A673 (cell line): ENCODE measurements around the gene ERMAP. TPM values are rescaled to one million over a fixed set of nuclear protein-coding genes. Genes with fewer than 3 reads are reported as not detected.
"Not testable (repeated sequence)": the region's sequence is repeated elsewhere in the genome, so short reads cannot be mapped to it uniquely, and the experiment has no call there.

Experiments
- BruUV-seq: library from RNA; stranded (reverse); fragments of 400-500 nt; replicated peaks from 2 replicates; lab custom pipeline; 2021; lab: Mats Ljungman, UMichigan
- CTCF ChIA-PET: fragments of 300-600 bp; sonication (Branson Sonifier 250); formaldehyde crosslinking; loops from one replicate; lab custom pipeline; 2022; ENCODE audit warnings: antibody characterized with exemption; lab: Charles Lee
- POLR2A ChIA-PET: fragments of 300-600 bp; sonication (Branson Sonifier 250); formaldehyde crosslinking; loops from one replicate; lab custom pipeline; 2022; ENCODE audit warnings: antibody characterized with exemption; ENCODE audit not compliant: low non-redundant PET; lab: Charles Lee
- DNase-seq: peaks from one replicate; pipeline ENCODE4 v3.0.0-alpha.2; 2015; ENCODE audit warnings: low spot score
- H3K27ac ChIP-seq: fragments of 200-600 bp; sonication (generic); 2 replicates; pipeline ENCODE4 v1.5.1; 2016; ENCODE audit warnings: mixed run types, low read depth, mild to moderate bottlenecking, mixed read lengths, antibody characterized with exemption, low read length; ENCODE audit not compliant: poor library complexity, severe bottlenecking
- H3K27me3 ChIP-seq: fragments of 200-600 bp; sonication (generic); replicated peaks from 2 replicates; pipeline ENCODE4 v1.6.1; 2017; ENCODE audit warnings: mixed run types, low read depth, mild to moderate bottlenecking, mixed read lengths, antibody characterized with exemption, low read length; ENCODE audit not compliant: insufficient read depth, poor library complexity
- H3K36me3 ChIP-seq: fragments of 200-600 bp; sonication (generic); 2 replicates; pipeline ENCODE4 v1.6.1; 2016; ENCODE audit warnings: mixed run types, mild to moderate bottlenecking, mixed read lengths, antibody characterized with exemption, low read length; ENCODE audit not compliant: insufficient read depth, poor library complexity, severe bottlenecking
- H3K4me1 ChIP-seq: fragments of 200-600 bp; sonication (generic); 2 replicates; pipeline ENCODE4 v1.6.1; 2017; ENCODE audit warnings: mixed run types, mild to moderate bottlenecking, mixed read lengths, antibody characterized with exemption, low read length; ENCODE audit not compliant: insufficient read depth, poor library complexity, severe bottlenecking
- H3K4me3 ChIP-seq: fragments of 200-600 bp; sonication (generic); 2 replicates; pipeline ENCODE4 v1.5.1; 2016; ENCODE audit warnings: low read depth, mixed run types, mild to moderate bottlenecking, mixed read lengths, low read length; ENCODE audit not compliant: poor library complexity, severe bottlenecking
- H3K9me3 ChIP-seq: fragments of 200-600 bp; sonication (generic); 2 replicates; pipeline ENCODE4 v1.6.1; 2016; ENCODE audit warnings: mixed run types, low read depth, mild to moderate bottlenecking, mixed read lengths, antibody characterized with exemption, low read length; ENCODE audit not compliant: poor library complexity, severe bottlenecking
- CTCF ChIP-seq: fragments of 300-800, 200-600 bp; sonication (generic); conservative IDR thresholded peaks from 2 replicates; pipeline ENCODE4 v1.5.1; 2017; ENCODE audit warnings: low read depth, mild to moderate bottlenecking, antibody characterized with exemption, low read length, moderate library complexity, mixed read lengths
- EZH2 ChIP-seq: fragments of 200-600 bp; sonication (generic); IDR thresholded peaks from 2 replicates; pipeline ENCODE4 v1.6.1; 2017; ENCODE audit warnings: borderline replicate concordance, low read depth, mild to moderate bottlenecking, mixed read lengths, antibody characterized with exemption, low read length; ENCODE audit not compliant: poor library complexity, severe bottlenecking
- intact Hi-C: fragments of 100-400 bp; cut with micrococcal nuclease; formaldehyde crosslinking; loops from one replicate; pipeline ENCODE4 v1.10.0; 2022; ENCODE audit not compliant: unreplicated experiment
- total RNA-seq: library from RNA; stranded (reverse); gene quantifications from 2 replicates; pipeline ENCODE4 v1.2.3, GENCODE V29; 2021

The ERMAP gene
- total RNA-seq, 1 experiment from 2014 or later, result 3.0 TPM

DNA sequence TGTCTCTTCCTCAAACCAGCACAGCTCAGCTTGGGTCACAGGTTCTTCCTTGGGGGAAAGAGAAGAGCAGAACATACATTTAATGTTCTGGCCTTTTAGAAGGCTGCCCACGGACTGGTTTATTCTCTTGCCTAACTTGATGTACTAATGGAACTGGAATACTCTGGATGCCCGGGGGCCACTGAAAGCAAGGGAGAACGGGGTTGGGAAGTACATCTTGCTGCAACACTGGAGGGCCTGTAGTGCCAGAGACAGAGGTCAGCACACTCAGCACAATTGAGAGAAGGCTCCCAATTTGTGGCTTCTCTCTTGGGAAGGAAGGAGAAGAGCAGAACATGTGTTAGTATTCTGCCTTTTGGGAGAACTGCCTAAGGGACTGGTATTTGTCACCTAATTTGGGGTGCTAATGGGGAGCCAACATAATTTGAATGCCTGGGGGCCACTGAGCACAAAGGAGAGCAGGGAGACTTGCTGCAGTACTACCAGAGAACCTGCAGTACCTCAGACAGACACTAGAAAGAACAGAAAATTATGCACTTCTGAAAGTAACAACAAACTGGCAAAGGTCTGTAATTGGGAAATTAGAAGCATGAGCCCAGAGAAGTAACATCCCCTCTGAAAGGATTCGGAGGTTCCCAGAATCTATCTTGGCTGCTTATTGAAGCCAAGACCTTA is 43.6 kb downstream of the ERMAP start:
- intact Hi-C loops, result no loop called here
- H3K4me3 ChIP-seq, result no peak overlapping the region
- H3K36me3 ChIP-seq, result no peaks in the 10 kb centered on the region
- no peaks in the 10 kb centered on the region for H3K27me3 ChIP-seq
- H3K27ac ChIP-seq, result no peak overlapping the region
- H3K4me1 ChIP-seq, result no peaks in the 10 kb centered on the region
- POLR2A ChIA-PET, result no interaction called here
- no peak for DNase-seq
- no TSS peak for BruUV-seq
- CTCF ChIA-PET, result no interaction called here
- peaks cover 7% of the 10 kb centered on the region for H3K9me3 ChIP-seq
- TF ChIP-seq CTCF (peak; percentile 9; the same call in 1 of the 2 replicates), EZH2 (no peak)

- intact Hi-C loops, result no loop called here
- no peak for DNase-seq
- H3K4me1 ChIP-seq, result no peaks in the 10 kb centered on the region
- CTCF ChIA-PET, result no interaction called here
- no peak overlapping the region for H3K27ac ChIP-seq
- no peak overlapping the region for H3K4me3 ChIP-seq
- BruUV-seq, result no TSS peak
- POLR2A ChIA-PET, result no interaction called here
- no peaks in the 10 kb centered on the region for H3K36me3 ChIP-seq
- peaks cover 7% of the 10 kb centered on the region for H3K9me3 ChIP-seq
- TF ChIP-seq CTCF (no peak), EZH2 (no peak)
- H3K27me3 ChIP-seq, result no peaks in the 10 kb centered on the region
These were observed 44.1 kb downstream of the ERMAP start for GRCh38 chr1:42861014-42861399.

DNA sequence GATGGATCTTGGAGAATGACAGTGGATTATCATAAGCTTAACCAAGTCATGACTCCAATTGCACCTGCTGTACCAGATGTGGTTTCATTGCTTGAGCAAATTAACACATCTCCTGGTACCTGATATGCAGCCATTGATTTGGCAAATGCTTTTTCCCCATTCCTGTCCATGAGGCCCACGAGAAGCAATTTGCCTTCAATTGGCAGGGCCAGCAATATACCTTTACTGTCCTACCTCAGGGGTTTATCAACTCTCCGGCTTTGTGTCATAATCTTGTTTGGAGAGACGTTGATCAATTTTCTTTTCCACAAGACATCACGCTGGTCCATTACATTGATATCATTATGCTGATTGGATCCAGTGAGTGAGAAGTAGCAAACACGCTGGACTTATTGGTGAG is 49.6 kb downstream of the ERMAP start:
- POLR2A ChIA-PET, result no interaction called here
- H3K27me3 ChIP-seq, result no peaks in the 10 kb centered on the region
- no peak for TF ChIP-seq CTCF
- TF ChIP-seq EZH2, result no peak
- CTCF ChIA-PET, result no interaction called here
- H3K4me1 ChIP-seq, result no peaks in the 10 kb centered on the region
- H3K4me3 ChIP-seq, result no peak overlapping the region
- intact Hi-C loops, result no loop called here
- no peaks in the 10 kb centered on the region for H3K9me3 ChIP-seq
- no peak for DNase-seq
- H3K27ac ChIP-seq, result no peak overlapping the region
- no TSS peak for BruUV-seq
- H3K36me3 ChIP-seq, result no peaks in the 10 kb centered on the region

GRCh38 chr1:42868466-42868865 is 51.5 kb downstream of the ERMAP start:
- H3K27me3 ChIP-seq, H3K4me1 ChIP-seq, BruUV-seq, DNase-seq, POLR2A ChIA-PET, H3K9me3 ChIP-seq, H3K36me3 ChIP-seq, intact Hi-C loops, CTCF ChIA-PET, H3K27ac ChIP-seq, H3K4me3 ChIP-seq: not testable (repeated sequence)

DNA sequence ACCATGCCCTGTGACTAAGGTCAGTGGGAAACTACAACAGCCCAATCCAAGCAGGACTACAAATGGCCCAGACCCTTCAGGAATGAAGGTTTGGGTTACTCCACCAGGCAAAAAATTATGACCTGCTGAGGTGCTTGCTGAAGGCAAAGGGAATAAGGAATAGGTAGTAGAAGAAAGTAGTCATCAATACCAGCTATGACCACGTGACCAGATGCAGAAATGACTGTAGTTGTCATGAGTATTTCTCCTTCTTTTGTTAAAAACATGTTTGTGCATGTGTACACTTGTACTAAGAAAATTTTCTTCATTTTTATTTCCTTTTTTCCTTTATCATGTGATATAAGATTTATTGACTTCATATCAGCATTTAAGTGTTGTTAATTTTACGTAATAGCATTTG is 52.3 kb downstream of the ERMAP start:
- not testable (repeated sequence) for BruUV-seq

More for the DNA sequence above, 52.3 kb downstream of the ERMAP start:
- intact Hi-C loops, DNase-seq, H3K9me3 ChIP-seq, CTCF ChIA-PET, H3K27ac ChIP-seq, H3K4me1 ChIP-seq, H3K27me3 ChIP-seq, H3K36me3 ChIP-seq, H3K4me3 ChIP-seq, POLR2A ChIA-PET: not testable (repeated sequence)
